Measurements from ENCODE around the gene ARHGAP8. TPM values are rescaled to one million over a fixed set of nuclear protein-coding genes. Genes with fewer than 3 reads are reported as not detected.

Gene ARHGAP8
- total RNA-seq, 2 donors from 2014 or later: 0.24 TPM; not detected in 1

DNA sequence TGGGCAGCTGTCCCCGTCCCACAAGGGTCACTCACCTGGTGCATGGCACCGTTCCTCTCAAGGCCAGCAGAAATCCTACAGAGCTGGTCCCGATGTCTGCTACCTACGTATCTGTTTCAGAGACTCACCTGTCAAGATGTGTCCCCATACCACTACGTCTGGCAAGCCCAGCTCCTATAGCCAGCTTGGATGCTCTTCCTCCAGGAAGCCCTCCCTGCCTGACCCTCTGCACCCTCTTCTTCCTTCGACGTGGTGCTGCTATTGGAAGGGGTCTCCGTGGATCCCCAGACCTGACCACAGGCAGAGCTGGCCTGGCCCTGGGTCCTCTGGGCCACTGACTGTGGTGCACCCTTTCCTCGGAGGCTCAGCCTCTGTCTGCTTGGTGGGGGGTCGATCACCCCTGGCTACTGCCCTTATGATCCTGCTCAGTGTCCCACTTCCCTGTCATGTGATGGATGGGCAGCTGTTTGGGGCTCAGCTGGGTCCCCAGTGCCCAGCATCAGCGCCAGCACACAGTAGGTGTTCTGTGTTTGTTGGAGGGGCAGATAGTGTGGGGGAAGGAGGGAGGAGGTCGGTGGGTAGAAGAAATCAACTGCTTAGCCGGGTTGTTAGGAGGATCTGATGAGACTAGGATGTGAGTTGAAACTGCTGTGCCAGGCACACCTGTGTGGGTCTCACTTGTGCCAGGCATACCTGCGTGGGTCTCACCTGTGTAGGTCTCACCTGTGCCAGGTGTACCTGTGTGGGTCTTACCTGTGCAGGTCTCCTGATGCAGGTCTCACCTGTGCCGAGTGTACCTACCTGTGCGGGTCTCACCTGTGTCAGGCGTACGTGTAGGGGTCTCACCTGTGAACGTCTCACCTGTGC lies 21.7 kb upstream of the ARHGAP8 start:
- H3K9me3 ChIP-seq: no peaks in the 10 kb centered on the region
- TF ChIP-seq, protein P1, sequence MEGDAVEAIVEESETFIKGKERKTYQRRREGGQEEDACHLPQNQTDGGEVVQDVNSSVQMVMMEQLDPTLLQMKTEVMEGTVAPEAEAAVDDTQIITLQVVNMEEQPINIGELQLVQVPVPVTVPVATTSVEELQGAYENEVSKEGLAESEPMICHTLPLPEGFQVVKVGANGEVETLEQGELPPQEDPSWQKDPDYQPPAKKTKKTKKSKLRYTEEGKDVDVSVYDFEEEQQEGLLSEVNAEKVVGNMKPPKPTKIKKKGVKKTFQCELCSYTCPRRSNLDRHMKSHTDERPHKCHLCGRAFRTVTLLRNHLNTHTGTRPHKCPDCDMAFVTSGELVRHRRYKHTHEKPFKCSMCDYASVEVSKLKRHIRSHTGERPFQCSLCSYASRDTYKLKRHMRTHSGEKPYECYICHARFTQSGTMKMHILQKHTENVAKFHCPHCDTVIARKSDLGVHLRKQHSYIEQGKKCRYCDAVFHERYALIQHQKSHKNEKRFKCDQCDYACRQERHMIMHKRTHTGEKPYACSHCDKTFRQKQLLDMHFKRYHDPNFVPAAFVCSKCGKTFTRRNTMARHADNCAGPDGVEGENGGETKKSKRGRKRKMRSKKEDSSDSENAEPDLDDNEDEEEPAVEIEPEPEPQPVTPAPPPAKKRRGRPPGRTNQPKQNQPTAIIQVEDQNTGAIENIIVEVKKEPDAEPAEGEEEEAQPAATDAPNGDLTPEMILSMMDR (IDR thresholded peaks at IDR 0.05): no peak
- no peak overlapping the region for H3K4me3 ChIP-seq
- no peak for DNase-seq (ENCODE audit: low spot score)
- H3K4me1 ChIP-seq: peaks cover 0 to 20% of the 10 kb centered on the region in 2 donors
- H3K27me3 ChIP-seq: no peaks in the 10 kb centered on the region
- no peaks in the 10 kb centered on the region for H3K36me3 ChIP-seq
- no peak overlapping the region for H3K27ac ChIP-seq

DNA sequence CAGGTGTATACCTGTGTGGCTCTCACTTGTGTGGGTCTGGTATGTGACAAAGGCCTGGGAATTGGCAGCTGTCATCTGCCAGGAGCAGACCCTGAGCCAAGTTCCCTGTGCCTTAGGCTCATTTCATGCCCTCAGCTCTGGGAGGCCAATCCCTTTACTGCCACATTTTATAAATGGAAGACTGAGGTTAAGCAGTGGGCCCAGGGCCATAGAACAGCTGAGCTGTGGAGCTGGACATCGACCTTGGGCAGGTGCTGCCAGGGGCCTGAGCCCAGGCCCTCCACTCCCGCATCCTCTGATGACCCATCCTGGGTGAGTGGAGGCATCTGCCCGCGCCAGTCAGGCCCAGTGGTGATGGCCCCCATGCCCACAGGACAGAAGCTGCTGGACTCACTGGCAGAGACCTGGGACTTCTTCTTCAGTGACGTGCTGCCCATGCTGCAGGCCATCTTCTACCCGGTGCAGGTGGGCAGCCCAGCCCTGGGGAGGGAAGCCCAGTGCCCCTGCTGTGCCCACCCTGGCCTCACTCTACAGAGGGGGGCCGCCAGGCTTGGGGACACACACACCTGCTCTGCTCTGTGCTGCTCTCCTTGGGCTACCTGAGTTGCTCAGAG lies 20.9 kb upstream of the ARHGAP8 start:
- H3K4me3 ChIP-seq: no peak overlapping the region

DNA sequence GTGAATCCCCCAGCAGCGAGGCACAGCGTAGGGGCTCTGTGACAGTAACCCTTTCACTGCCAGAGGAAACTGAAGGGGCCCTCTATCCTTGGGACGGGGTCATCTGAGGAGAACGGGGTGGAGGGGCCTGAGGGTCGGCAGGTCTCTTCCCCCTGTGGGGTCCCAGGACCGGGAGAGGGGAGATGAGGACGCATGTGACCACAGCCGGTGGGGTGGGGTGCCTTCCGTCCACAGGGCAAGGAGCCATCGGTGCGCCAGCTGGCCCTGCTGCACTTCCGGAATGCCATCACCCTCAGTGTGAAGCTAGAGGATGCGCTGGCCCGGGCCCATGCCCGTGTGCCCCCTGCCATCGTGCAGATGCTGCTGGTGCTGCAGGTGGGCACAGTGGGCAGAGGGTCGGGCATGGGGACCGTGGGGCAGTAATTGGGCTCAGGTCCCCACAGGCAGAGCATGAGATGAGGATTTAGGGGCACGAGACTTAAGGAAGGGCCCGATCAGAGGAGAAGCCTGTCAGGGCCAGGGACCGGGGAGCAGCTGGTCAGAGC lies 20.3 kb upstream of the ARHGAP8 start:
- Histone ChIP-seq H3K36me3 (no peaks in the 10 kb centered on the region), H3K4me1 (peaks cover 0 to 27% of the 10 kb centered on the region in 2 donors), H3K27ac (no peak overlapping the region), H3K27me3 (no peaks in the 10 kb centered on the region), H3K9me3 (no peaks in the 10 kb centered on the region), H3K4me3 (no peak overlapping the region)
- no peak for DNase-seq (ENCODE audit: low spot score)
- TF ChIP-seq, protein P1 (IDR thresholded peaks at IDR 0.05): no peak

More for the DNA sequence above, 20.9 kb upstream of the ARHGAP8 start:
- TF ChIP-seq, protein P1 (IDR thresholded peaks at IDR 0.05): no peak
- DNase-seq (ENCODE audit: low spot score): no peak
- H3K27ac ChIP-seq: no peak overlapping the region
- peaks cover 0 to 21% of the 10 kb centered on the region in 2 donors for H3K4me1 ChIP-seq
- H3K36me3 ChIP-seq: no peaks in the 10 kb centered on the region
- H3K27me3 ChIP-seq: no peaks in the 10 kb centered on the region
- no peaks in the 10 kb centered on the region for H3K9me3 ChIP-seq

DNA sequence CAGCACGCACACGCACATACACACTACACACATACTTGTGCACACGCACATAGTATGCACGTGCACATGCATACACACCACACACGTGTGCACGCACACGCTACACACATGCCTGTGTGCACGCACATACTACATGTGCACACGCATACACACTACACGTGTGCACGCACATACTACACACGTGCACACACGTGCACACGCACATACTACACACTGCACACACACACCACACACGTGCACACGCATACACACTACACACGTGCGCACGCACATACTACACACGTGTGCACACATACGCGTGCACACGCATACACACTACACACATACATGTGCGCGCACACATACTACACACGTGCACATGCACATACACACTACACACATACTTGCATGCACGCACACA lies 19.7 kb upstream of the ARHGAP8 start:
- no peak for DNase-seq (ENCODE audit: low spot score)
- Histone ChIP-seq H3K27me3 (no peaks in the 10 kb centered on the region), H3K27ac (no peak overlapping the region), H3K4me3 (no peak overlapping the region), H3K36me3 (no peaks in the 10 kb centered on the region), H3K9me3 (no peaks in the 10 kb centered on the region), H3K4me1 (peaks cover 0 to 29% of the 10 kb centered on the region in 2 donors)
- TF ChIP-seq, protein P1 (IDR thresholded peaks at IDR 0.05): no peak

DNA sequence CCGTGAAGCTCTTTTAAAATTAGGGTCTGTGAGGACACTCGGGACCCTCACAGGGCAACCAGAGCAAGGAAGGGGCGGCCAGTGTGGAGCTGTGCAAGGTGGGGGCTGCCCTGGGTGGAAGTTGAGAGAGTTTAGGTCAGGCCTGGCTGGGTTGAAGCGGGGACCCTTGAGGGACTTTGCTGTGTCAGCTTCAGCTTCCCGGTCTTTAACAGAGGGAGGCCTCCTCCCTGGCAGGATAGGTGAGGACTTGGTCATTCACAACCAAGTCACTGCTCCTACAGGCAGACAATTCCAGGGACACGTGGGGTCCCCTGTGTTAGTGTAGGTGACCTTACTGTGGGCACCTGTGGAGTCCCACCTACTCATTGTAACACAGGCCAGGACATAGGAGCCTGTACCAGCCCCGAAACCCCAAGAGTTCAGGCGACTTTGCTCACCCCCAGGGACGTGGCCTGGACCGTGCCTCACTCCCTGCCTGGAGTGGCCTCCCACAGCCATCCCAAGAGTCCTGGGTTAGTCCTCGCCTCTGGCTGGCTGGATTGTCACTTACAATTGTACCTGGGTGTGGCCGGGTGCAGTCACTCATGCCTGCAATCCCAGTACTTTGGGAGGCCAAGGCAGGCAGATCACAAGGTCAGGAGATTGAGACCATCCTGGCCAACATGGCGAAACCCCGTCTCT lies 18.8 kb upstream of the ARHGAP8 start:
- Histone ChIP-seq H3K4me1 (peaks cover 0 to 28% of the 10 kb centered on the region in 2 donors), H3K27ac (no peak overlapping the region), H3K27me3 (no peaks in the 10 kb centered on the region), H3K9me3 (no peaks in the 10 kb centered on the region), H3K36me3 (no peaks in the 10 kb centered on the region), H3K4me3 (no peak overlapping the region)
- no peak for DNase-seq (ENCODE audit: low spot score)
- TF ChIP-seq, protein P1 (IDR thresholded peaks at IDR 0.05): no peak

Data from right atrium auricular region (tissue), 2 donors.